Breast epithelium (tissue), 3 donors: ENCODE data around the gene SPIRE1.
"Not testable (repeated sequence)": the region's sequence is repeated elsewhere in the genome, so short reads cannot be mapped to it uniquely, and the experiment has no call there.

Source experiments
- CTCF ChIP-seq, 3 donors: fragments of 450-650 bp; IDR thresholded peaks; one replicate each; pipeline ENCODE4 v1.5.1; 2016 to 2017; ENCODE audit warnings: antibody characterized with exemption in 3 of 3, mild to moderate bottlenecking in 3 of 3, moderate library complexity in 3 of 3
- POLR2A ChIP-seq: fragments of 450-650 bp; IDR thresholded peaks from one replicate; pipeline ENCODE4 v1.6.1; 2016; ENCODE audit warnings: antibody characterized with exemption, mild to moderate bottlenecking, moderate library complexity
- POLR2AphosphoS5 ChIP-seq, 3 donors: sonication (generic); formaldehyde crosslinking; IDR thresholded peaks; one replicate each; pipeline ENCODE4 v1.6.1; 2017; ENCODE audit warnings: antibody characterized with exemption in 3 of 3

GRCh38 chr18:12539158-12539557 is 118.7 kb downstream of the SPIRE1 start:
- not testable (repeated sequence) for TF ChIP-seq CTCF (IDR thresholded peaks at IDR 0.05); POLR2A; POLR2AphosphoS5 (IDR thresholded peaks at IDR 0.05)
